GM19043 (cell line): ENCODE results near the gene ASAP3.

Source experiments
- ATAC-seq: cut with Tn5 transposase; IDR thresholded peaks from one replicate; pipeline ENCODE4 v1.9.1; 2021; ENCODE audit warnings: low read depth; ENCODE audit not compliant: unreplicated experiment

Gene ASAP3

GRCh38 chr1:23478896-23479665 is 4.9 kb downstream of the ASAP3 start:
- ATAC-seq, result no peak

- ATAC-seq, result no peak
Observed at GRCh38 chr1:23477359-23478144, 6.4 kb downstream of the ASAP3 start.

GRCh38 chr1:23475641-23476040 is 8.3 kb downstream of the ASAP3 start:
- ATAC-seq, result no peak

GRCh38 chr1:23475134-23475628 is 8.8 kb downstream of the ASAP3 start:
- no peak for ATAC-seq

GRCh38 chr1:23473037-23473800 is 10.8 kb downstream of the ASAP3 start:
- ATAC-seq, result no peak

- no peak for ATAC-seq
Observed at GRCh38 chr1:23472351-23473036, 11.5 kb downstream of the ASAP3 start.

- ATAC-seq, result no peak
Observed at GRCh38 chr1:23471473-23472075, 12.4 kb downstream of the ASAP3 start.

- ATAC-seq, result no peak
Observed at GRCh38 chr1:23470282-23471070, 13.5 kb downstream of the ASAP3 start.

- no peak for ATAC-seq
Observed at GRCh38 chr1:23469372-23469982, 14.5 kb downstream of the ASAP3 start.

- ATAC-seq, result no peak
Observed at GRCh38 chr1:23466423-23466989, 17.5 kb downstream of the ASAP3 start.

- ATAC-seq, result no peak
Observed at GRCh38 chr1:23463286-23463685, 20.7 kb downstream of the ASAP3 start.

GRCh38 chr1:23462766-23463165 is 21.2 kb downstream of the ASAP3 start:
- no peak for ATAC-seq

- ATAC-seq, result no peak
Observed at GRCh38 chr1:23461050-23461449, 22.9 kb downstream of the ASAP3 start.

GRCh38 chr1:23460519-23460918 is 23.5 kb downstream of the ASAP3 start:
- ATAC-seq, result no peak

- ATAC-seq, result no peak
Observed at GRCh38 chr1:23459338-23459757, 24.6 kb downstream of the ASAP3 start.

- ATAC-seq, result no peak
Observed at GRCh38 chr1:23456226-23456625, 27.8 kb downstream of the ASAP3 start.

- no peak for ATAC-seq
Observed at GRCh38 chr1:23453455-23454000, 30.5 kb downstream of the ASAP3 start.

- no peak for ATAC-seq
Observed at GRCh38 chr1:23452011-23452411, 32.0 kb downstream of the ASAP3 start.
